ENCODE data around the gene IL23R. TPM values are rescaled to one million over a fixed set of nuclear protein-coding genes. Genes with fewer than 3 reads are reported as not detected.

The IL23R gene
- total and polyA plus RNA-seq, 2 of the 8 experiments (the other 6 are each of a cell fraction or from before 2014, with no cell fraction given), result not detected

DNA sequence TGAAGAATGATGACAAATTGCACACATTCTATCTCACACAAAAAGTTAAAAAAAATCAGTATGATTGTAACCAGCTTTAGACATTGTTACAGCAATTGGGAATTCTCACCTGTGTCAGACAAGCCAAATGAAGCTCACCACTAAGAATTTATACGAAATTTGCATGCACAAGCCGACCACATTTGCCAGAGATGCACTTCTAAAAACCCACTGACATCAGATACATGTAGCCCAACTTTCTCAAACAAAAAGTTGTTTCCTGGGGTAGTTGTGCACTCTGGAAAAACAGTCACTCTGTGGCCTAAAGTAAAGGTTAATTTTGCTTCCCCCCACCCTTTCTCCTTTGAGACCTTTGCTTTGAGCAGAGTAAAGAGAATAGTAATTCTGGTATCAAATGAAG lies 73.5 kb downstream of the IL23R start:
- CTCF ChIA-PET (ENCODE audit: partially characterized antibody), result interaction anchor here (1.3 kb wide), 1 partner anchor 86 kb away, joined by 3 read pairs; no protein-coding TSS in a partner anchor
- no peak overlapping the region for H3K4me3 ChIP-seq (ENCODE audit: extremely low read depth in 1 of 4, insufficient read depth in 2 of 4, low read depth in 3 of 4, low read length in 4 of 4)
- POLR2A ChIA-PET (ENCODE audit: partially characterized antibody), result no interaction called here
- H3K79me2 ChIP-seq (ENCODE audit: control insufficient read depth in 1 of 2, insufficient read depth in 2 of 2, low read length in 2 of 2), result no peaks in the 10 kb centered on the region
- H3K14ac ChIP-seq (ENCODE audit: insufficient read length), result no peak overlapping the region
- no peak for DNase-seq (ENCODE audit: low read depth in 1 of 2, low spot score in 2 of 2)
- no peak overlapping the region for H2BK15ac ChIP-seq (ENCODE audit: low read length)
- no peak overlapping the region for H2BK5ac ChIP-seq (ENCODE audit: low read depth, low read length)
- no peak overlapping the region for H2BK20ac ChIP-seq (ENCODE audit: low read length)
- no peak overlapping the region for H4K91ac ChIP-seq (replicated peaks; ENCODE audit: insufficient read length, low read length)
- no peaks in the 10 kb centered on the region for H3K27me3 ChIP-seq (replicated peaks in 1 of 4; ENCODE audit: control insufficient read depth in 3 of 4, extremely low read depth in 1 of 4, insufficient read depth in 3 of 4, low read length in 3 of 4)
- H4K8ac ChIP-seq (ENCODE audit: extremely low read depth, insufficient read depth, low read length), result no peak overlapping the region
- TF ChIP-seq CEBPB (IDR thresholded peaks at IDR 0.05; ENCODE audit: low read depth, low read length) (no peak), MAFK (IDR thresholded peaks at IDR 0.05; ENCODE audit: low read depth, low read length) (no peak), JUND (IDR thresholded peaks at IDR 0.05; ENCODE audit: low read length) (no peak), HDAC6 (IDR thresholded peaks at IDR 0.05; ENCODE audit: low read depth, low read length) (no peak), TAF7 (optimal IDR thresholded peaks at IDR 0.05; ENCODE audit: borderline replicate concordance, low read depth, low read length) (no peak)
- H2AFZ ChIP-seq (ENCODE audit: low read length), result no peak overlapping the region
- H3K4me2 ChIP-seq (ENCODE audit: insufficient read depth in 1 of 2, low read depth in 2 of 2, low read length in 2 of 2), result no peak overlapping the region
- H2AK5ac ChIP-seq (ENCODE audit: low read depth, low read length), result no peak overlapping the region
- H3K9ac ChIP-seq (replicated peaks in 1 of 4; ENCODE audit: extremely low read depth in 1 of 4, low read depth in 3 of 4, low read length in 3 of 4), result no peak overlapping the region
- no peaks in the 10 kb centered on the region for H4K20me1 ChIP-seq (replicated peaks in 1 of 2; ENCODE audit: control insufficient read depth in 1 of 2, insufficient read depth in 2 of 2, low read length in 2 of 2)
- WGBS, 2 experiments (ENCODE audit: extremely low coverage in 1 of 2, insufficient coverage in 1 of 2, insufficient read length in 1 of 2, insufficient replicate concordance in 2 of 2, low coverage in 1 of 2, low lambda C conversion rate in 2 of 2, missing lambda C conversion rate in 1 of 2), result 43% methylated on average over 2 of the region's 2 CpGs; no CpG with 5 or more reads in 1 of the 2 experiments
- no peak overlapping the region for H3K4ac ChIP-seq (replicated peaks; ENCODE audit: insufficient read length, low read depth, low read length)
- H3K9me3 ChIP-seq (ENCODE audit: insufficient read depth in 2 of 2, low read depth in 1 of 2, low read length in 1 of 2), result no peaks in the 10 kb centered on the region
- H2BK120ac ChIP-seq (replicated peaks; ENCODE audit: low read depth, low read length), result no peak overlapping the region
- no peaks in the 10 kb centered on the region for H3K36me3 ChIP-seq (ENCODE audit: control insufficient read depth in 2 of 4, insufficient read depth in 4 of 4, low read length in 3 of 4)
- no peak overlapping the region for H3K18ac ChIP-seq (ENCODE audit: extremely low read depth, low read length)
- H3K23ac ChIP-seq (ENCODE audit: insufficient read length), result no peak overlapping the region
- no peaks in the 10 kb centered on the region for H3K23me2 ChIP-seq (ENCODE audit: low read depth, low read length)
- FAIRE-seq, result no peak
- no peaks in the 10 kb centered on the region for H3K79me1 ChIP-seq (ENCODE audit: low read depth, low read length)
- no peak overlapping the region for H2BK12ac ChIP-seq (ENCODE audit: low read depth, low read length)
- no peaks in the 10 kb centered on the region for H3K4me1 ChIP-seq (replicated peaks in 1 of 4; ENCODE audit: control insufficient read depth in 3 of 4, insufficient read depth in 4 of 4, low read length in 3 of 4)
- H3K27ac ChIP-seq (ENCODE audit: low read depth, low read length), result no peak overlapping the region
- no peak overlapping the region for H3K56ac ChIP-seq (replicated peaks; ENCODE audit: insufficient read length, low read depth, low read length)
- H4K5ac ChIP-seq (ENCODE audit: insufficient read length, low read depth, low read length), result no peak overlapping the region

Measured in H1 (cell line).